Stomach (tissue), 9 donors: Measurements from ENCODE around the gene SFXN5. TPM values are rescaled to one million over a fixed set of nuclear protein-coding genes. Genes with fewer than 3 reads are reported as not detected.

Experiments used
- DNase-seq, 2 donors: peaks; one replicate each; pipeline versions ENCODE4 v3.0.0 to v3.0.0-alpha.2; 2013 to 2019
- H3K27ac ChIP-seq, 5 donors: fragments of 200-600 bp in 4 of 5; sonication (generic) in 4 of 5; one replicate each; pipeline ENCODE4 v1.5.1; 2013 to 2019; ENCODE audit warnings: mild to moderate bottlenecking in 1 of 5, moderate library complexity in 1 of 5
- H3K27me3 ChIP-seq, 3 donors: fragments of 200-600 bp; sonication (generic); one replicate each; pipeline ENCODE4 v1.5.1; 2017 to 2019; ENCODE audit warnings: mixed run types in 1 of 3
- H3K36me3 ChIP-seq, 4 donors: fragments of 200-600 bp; sonication (generic); 1 replicate in 3 of 4; 2 replicates in 1 of 4; pipeline ENCODE4 v1.5.1; 2016 to 2019
- H3K4me1 ChIP-seq, 4 donors: fragments of 200-600 bp; sonication (generic); one replicate each; pipeline ENCODE4 v1.5.1; 2016 to 2019
- H3K4me3 ChIP-seq, 4 donors: fragments of 200-600 bp; sonication (generic) in 3 of 4; one replicate each; pipeline ENCODE4 v1.5.1; 2016 to 2019; ENCODE audit warnings: mild to moderate bottlenecking in 1 of 4
- H3K9me3 ChIP-seq, 4 donors: fragments of 200-600 bp; sonication (generic); one replicate each; pipeline ENCODE4 v1.5.1; 2016 to 2019
- EP300 ChIP-seq: sonication (generic); formaldehyde crosslinking; IDR thresholded peaks from one replicate; pipeline ENCODE4 v1.6.1; 2017; ENCODE audit warnings: antibody characterized with exemption
- POLR2A ChIP-seq, 4 donors: fragments of 450-650 bp; IDR thresholded peaks; one replicate each; pipeline ENCODE4 v1.6.1; 2016; ENCODE audit warnings: antibody characterized with exemption in 4 of 4, control low read depth in 2 of 4, mild to moderate bottlenecking in 1 of 4, moderate library complexity in 1 of 4
- POLR2AphosphoS5 ChIP-seq, 3 donors: sonication (generic); formaldehyde crosslinking; IDR thresholded peaks; one replicate each; pipeline ENCODE4 v1.6.1; 2016; ENCODE audit warnings: antibody characterized with exemption in 3 of 3
- WGBS, 5 donors: extraction: QIAGEN DNeasy Blood & Tissue Kit in 3 of 5; methylation state at CpG; one replicate each; pipeline versions ENCODE4 v1.1.5 to v1.1.7; 2013 to 2018; 5-methylcytosine and 5-hydroxymethylcytosine counted together
- intact Hi-C: fragments of 100-400 bp; cut with DNase I; formaldehyde crosslinking; loops from one replicate; pipeline ENCODE4 v1.15.1; 2023; ENCODE audit warnings: low total_unique reads
- polyA plus RNA-seq, 3 donors: library from polyadenylated mRNA; stranded (reverse); fragments of 200-250 nt; gene quantifications; one replicate each; pipeline ENCODE4 v1.2.3, GENCODE V29; 2013
- total RNA-seq, 5 donors: library from RNA; depleted of rRNA; stranded (reverse); fragments of >200 nt; gene quantifications; one replicate each; pipeline versions ENCODE4 v1.1.0 to v1.2.3, GENCODE V29; 2014 to 2016
- TF ChIP-seq, protein P1 (sequence below), 7 experiments: fragments of 450-650 bp in 4 of 7; fragments of 200-600 bp in 3 of 7; sonication (generic) in 3 of 7; IDR thresholded peaks; one replicate each; pipeline ENCODE4 v1.5.1; 2016 to 2019; ENCODE audit warnings: antibody characterized with exemption in 7 of 7, control low read depth in 2 of 7, mild to moderate bottlenecking in 1 of 7
- donor health status: healthy with polysubstance abuse.
- donor health status: Bipolar disorder and iron deficiency.
- donor health status: healthy.

Gene SFXN5
- total and polyA plus RNA-seq, 8 donors, result 2.7 to 118 (median 17.2) TPM

DNA sequence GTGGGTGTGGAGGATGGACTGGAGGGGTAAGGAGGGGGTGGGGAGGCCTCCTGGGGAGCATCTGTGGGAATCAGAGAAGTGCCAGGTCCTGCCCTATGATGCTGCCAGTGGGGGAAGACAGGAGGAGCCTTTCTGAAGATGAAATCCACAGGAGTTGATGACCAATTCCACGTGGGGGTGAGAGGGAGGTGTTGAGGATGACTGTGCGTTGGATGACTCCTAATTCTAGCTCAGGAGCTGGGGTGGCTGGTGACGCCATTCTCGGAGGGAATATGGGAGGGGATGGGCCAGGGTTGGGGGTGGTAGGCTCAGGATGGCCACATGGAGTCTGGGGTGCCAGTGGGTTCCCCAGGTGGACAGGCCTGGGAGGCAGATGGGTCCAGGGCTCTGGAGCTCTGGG, 121.9 kb downstream of the SFXN5 start:
- intact Hi-C loops, result no loop called here
- peaks cover 0 to 12% (median 6%) of the 10 kb centered on the region in 4 donors for H3K36me3 ChIP-seq
- DNase-seq, result no peak
- 88 to 94% (median 94%) methylated on average over 4 of the region's 4 CpGs for WGBS, 5 donors
- no peak overlapping the region for H3K4me3 ChIP-seq
- no peaks in the 10 kb centered on the region for H3K4me1 ChIP-seq
- H3K27me3 ChIP-seq, result no peaks in the 10 kb centered on the region
- H3K9me3 ChIP-seq, result no peaks in the 10 kb centered on the region
- H3K27ac ChIP-seq, result no peak overlapping the region
- no peak for TF ChIP-seq POLR2A (IDR thresholded peaks at IDR 0.05)
- TF ChIP-seq EP300, result no peak
- TF ChIP-seq, protein P1, sequence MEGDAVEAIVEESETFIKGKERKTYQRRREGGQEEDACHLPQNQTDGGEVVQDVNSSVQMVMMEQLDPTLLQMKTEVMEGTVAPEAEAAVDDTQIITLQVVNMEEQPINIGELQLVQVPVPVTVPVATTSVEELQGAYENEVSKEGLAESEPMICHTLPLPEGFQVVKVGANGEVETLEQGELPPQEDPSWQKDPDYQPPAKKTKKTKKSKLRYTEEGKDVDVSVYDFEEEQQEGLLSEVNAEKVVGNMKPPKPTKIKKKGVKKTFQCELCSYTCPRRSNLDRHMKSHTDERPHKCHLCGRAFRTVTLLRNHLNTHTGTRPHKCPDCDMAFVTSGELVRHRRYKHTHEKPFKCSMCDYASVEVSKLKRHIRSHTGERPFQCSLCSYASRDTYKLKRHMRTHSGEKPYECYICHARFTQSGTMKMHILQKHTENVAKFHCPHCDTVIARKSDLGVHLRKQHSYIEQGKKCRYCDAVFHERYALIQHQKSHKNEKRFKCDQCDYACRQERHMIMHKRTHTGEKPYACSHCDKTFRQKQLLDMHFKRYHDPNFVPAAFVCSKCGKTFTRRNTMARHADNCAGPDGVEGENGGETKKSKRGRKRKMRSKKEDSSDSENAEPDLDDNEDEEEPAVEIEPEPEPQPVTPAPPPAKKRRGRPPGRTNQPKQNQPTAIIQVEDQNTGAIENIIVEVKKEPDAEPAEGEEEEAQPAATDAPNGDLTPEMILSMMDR (IDR thresholded peaks at IDR 0.05), result no peak
- no peak for TF ChIP-seq POLR2AphosphoS5 (IDR thresholded peaks at IDR 0.05)

DNA sequence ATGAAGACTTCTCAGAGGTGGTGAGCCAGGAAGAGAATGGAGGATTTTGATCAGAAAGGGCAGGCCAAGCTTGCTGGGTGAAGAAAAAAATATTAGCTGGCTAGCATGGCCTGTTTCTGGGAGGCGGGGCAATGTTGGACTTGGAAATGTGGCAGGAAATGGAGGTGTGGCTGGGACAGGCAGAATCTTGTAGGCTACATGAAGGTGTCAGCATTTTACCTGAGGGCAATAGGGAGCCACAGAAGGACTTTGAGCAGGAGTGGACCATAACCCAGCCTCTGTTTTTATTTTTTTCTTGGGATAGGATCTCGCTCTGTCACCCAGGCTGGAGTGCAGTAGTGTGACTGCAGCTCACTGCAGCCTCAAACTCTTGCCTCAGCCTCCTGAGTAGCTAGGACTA, 122.5 kb downstream of the SFXN5 start:
- Histone ChIP-seq H3K4me3 (no peak overlapping the region), H3K9me3 (no peaks in the 10 kb centered on the region), H3K4me1 (no peaks in the 10 kb centered on the region), H3K27ac (no peak overlapping the region), H3K27me3 (no peaks in the 10 kb centered on the region), H3K36me3 (peaks cover 0 to 16% (median 11%) of the 10 kb centered on the region in 4 donors)
- TF ChIP-seq EP300 (no peak), POLR2A (IDR thresholded peaks at IDR 0.05) (no peak), POLR2AphosphoS5 (IDR thresholded peaks at IDR 0.05) (no peak)
- TF ChIP-seq, protein P1 (IDR thresholded peaks at IDR 0.05), result no peak
- WGBS, 5 donors, result 85 to 98% (median 92%) methylated on average over 2 of the region's 2 CpGs
- DNase-seq, result no peak
- intact Hi-C loops, result no loop called here

DNA sequence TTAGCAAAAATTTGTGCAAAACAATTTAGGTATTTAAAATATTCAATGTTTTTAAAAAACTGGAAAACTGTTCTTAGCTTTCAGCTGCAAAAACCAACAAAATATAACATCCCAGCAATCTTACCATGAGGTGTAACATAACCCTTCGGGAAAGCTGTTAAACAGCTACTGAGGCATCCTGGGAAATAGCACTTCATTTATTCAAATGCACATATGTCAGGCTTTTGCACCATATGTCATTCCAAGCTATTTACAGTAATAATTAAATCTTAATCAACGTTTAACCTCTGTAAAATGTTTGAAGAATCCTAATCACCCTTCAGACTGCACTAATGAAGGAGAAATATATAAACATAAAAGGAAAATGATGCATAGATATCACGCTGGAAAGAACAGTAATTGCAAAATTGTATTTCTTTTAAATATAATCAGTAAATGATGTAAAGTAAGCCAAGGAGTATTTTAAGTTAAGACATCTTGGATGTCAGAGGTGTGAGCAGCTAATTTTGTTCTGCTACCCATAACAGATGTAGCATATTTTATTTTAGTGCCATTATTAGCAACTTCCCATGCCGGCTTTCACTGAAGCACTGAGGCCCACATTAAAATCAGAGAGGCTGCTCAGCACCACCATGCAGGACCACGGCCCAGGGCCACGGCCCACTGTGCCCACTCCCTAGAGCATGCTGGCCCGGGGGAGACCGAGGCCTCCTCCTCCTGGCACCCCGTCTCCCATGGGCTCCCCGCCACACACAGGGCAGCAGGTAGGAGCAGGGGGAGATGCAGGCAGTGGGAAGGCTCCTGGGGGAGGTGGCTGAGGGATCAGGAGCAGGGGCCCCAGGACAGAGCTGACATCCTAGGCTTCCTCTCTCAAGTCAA, 123.3 kb downstream of the SFXN5 start:
- no peak for DNase-seq
- Histone ChIP-seq H3K27me3 (no peaks in the 10 kb centered on the region), H3K4me3 (no peak overlapping the region), H3K4me1 (no peaks in the 10 kb centered on the region), H3K27ac (no peak overlapping the region), H3K36me3 (peaks cover 0 to 22% (median 20%) of the 10 kb centered on the region in 4 donors), H3K9me3 (no peaks in the 10 kb centered on the region)
- intact Hi-C loops, result no loop called here
- TF ChIP-seq EP300 (no peak), POLR2AphosphoS5 (IDR thresholded peaks at IDR 0.05) (no peak), POLR2A (IDR thresholded peaks at IDR 0.05) (no peak)
- TF ChIP-seq, protein P1 (IDR thresholded peaks at IDR 0.05), result no peak
- WGBS, 5 donors, result 87 to 95% (median 94%) methylated on average over 10 of the region's 10 CpGs

DNA sequence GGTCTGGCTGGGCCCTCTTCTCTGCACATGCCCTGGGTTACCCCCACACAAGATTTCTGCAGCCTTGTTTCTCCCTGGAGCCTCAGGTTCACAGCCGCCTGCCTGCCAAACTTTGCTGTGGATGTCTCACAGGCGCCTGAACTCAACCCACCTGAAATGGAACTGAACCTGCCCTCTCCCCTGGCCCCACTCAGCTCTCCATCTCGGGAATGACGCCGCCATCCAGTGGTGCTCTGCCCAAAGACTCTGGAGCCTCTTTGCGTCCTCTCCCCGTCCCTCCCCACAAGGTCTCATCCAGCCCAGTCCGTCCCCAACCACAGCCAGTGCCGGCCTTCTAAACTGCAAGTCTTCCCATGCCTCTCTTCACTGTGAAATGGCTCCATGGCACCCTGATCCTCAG, 125.0 kb downstream of the SFXN5 start:
- DNase-seq, result no peak
- intact Hi-C loops, result no loop called here
- WGBS, 5 donors, result 92 to 94% (median 93%) methylated on average over 9 of the region's 9 CpGs
- H3K36me3 ChIP-seq, result peaks cover 0 to 32% (median 26%) of the 10 kb centered on the region in 4 donors
- no peaks in the 10 kb centered on the region for H3K4me1 ChIP-seq
- no peaks in the 10 kb centered on the region for H3K27me3 ChIP-seq
- TF ChIP-seq POLR2AphosphoS5 (IDR thresholded peaks at IDR 0.05), result no peak
- no peak for TF ChIP-seq EP300
- no peak for TF ChIP-seq POLR2A (IDR thresholded peaks at IDR 0.05)
- TF ChIP-seq, protein P1 (IDR thresholded peaks at IDR 0.05), result no peak
- no peaks in the 10 kb centered on the region for H3K9me3 ChIP-seq
- H3K4me3 ChIP-seq, result no peak overlapping the region
- no peak overlapping the region for H3K27ac ChIP-seq
